Measurements from ENCODE around the gene AVPR1B.
A peak's percentile ranks its signal among the peaks of the same experiment; 100 is the strongest.

Gene AVPR1B

DNA sequence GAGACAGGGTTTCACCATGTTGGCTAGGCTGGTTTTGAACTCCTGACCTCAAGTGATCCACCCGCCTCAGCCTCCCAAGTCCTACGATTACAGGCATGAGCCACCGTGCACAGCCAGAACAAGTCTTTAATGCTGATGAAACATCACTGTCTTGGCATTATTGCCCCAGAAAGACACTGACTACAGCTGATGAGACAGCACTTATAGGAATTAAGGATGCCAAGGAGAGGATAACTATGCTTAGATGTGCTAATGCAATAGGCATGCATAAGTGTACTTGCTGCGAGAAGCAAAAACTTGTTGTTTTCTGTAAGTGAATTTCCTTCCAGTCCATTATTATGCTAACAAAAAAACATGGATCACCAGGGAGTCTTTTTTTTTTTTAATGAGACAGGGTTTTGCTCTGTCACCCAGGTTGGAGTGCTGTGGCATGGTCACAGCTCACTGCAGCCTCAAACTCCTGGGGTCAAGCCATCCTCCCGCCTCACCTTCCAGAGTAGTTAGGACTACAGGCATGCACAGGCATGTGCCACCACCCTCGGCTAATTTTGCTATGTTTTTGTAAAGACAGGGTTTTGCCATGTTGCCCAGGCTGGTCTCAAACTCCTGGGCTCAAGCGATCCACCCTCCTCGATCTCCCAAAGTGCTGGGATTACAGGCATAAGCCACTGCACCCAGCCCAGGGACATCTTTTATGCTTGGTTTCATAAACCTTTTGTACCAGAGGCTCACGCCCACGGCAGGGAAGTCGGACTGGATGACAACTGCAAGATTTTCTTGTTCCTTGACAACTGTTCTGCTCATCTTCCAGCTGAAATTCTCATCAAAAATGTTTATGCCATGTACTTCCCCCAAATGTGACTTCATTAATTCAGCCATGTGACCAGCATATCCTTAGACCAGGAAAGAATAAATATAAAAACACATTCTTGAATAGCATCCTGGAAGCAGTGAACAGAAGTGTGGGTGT, 41.1 kb downstream of the AVPR1B start:
- DNase-seq (ENCODE audit: low read depth): no peak
- TF ChIP-seq, protein P1, sequence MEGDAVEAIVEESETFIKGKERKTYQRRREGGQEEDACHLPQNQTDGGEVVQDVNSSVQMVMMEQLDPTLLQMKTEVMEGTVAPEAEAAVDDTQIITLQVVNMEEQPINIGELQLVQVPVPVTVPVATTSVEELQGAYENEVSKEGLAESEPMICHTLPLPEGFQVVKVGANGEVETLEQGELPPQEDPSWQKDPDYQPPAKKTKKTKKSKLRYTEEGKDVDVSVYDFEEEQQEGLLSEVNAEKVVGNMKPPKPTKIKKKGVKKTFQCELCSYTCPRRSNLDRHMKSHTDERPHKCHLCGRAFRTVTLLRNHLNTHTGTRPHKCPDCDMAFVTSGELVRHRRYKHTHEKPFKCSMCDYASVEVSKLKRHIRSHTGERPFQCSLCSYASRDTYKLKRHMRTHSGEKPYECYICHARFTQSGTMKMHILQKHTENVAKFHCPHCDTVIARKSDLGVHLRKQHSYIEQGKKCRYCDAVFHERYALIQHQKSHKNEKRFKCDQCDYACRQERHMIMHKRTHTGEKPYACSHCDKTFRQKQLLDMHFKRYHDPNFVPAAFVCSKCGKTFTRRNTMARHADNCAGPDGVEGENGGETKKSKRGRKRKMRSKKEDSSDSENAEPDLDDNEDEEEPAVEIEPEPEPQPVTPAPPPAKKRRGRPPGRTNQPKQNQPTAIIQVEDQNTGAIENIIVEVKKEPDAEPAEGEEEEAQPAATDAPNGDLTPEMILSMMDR (IDR thresholded peaks at IDR 0.05; ENCODE audit: low read depth, low read length, missing control alignments): no peak
- no peak overlapping the region for H3K4me3 ChIP-seq (ENCODE audit: low read depth, low read length)

GRCh38 chr1:206074839-206075238, 42.3 kb downstream of the AVPR1B start:
- TF ChIP-seq, protein P1 (IDR thresholded peaks at IDR 0.05; ENCODE audit: low read depth, low read length, missing control alignments): peak; percentile 18
- DNase-seq (ENCODE audit: low read depth): no peak
- no peak overlapping the region for H3K4me3 ChIP-seq (ENCODE audit: low read depth, low read length)

- TF ChIP-seq, protein P1 (IDR thresholded peaks at IDR 0.05; ENCODE audit: low read depth, low read length, missing control alignments): no peak
- no peak overlapping the region for H3K4me3 ChIP-seq (ENCODE audit: low read depth, low read length)
- DNase-seq (ENCODE audit: low read depth): no peak
These were observed 46.4 kb downstream of the AVPR1B start for GRCh38 chr1:206070627-206071304.

DNA sequence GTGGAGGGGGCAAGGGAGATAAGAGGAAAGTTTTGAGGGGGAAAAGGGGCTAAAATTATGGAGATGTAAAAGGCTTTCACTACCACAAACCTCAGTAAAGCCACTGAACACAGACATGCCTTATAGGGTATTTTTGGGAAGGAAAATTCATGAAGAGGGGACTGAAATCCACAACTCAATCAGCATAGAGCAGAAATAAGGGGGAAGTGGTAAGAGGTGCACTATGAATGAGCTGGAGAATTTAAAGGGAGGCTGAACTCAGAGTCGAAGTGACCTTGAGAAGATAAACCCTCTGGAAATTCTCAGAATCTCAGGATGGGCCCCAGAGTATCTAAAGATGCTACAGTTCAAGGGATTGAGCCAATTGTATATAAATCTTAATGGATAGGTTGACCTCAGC, 48.9 kb downstream of the AVPR1B start:
- H3K4me3 ChIP-seq (ENCODE audit: low read depth, low read length): no peak overlapping the region
- TF ChIP-seq, protein P1 (IDR thresholded peaks at IDR 0.05; ENCODE audit: low read depth, low read length, missing control alignments): no peak
- DNase-seq (ENCODE audit: low read depth): no peak

DNA sequence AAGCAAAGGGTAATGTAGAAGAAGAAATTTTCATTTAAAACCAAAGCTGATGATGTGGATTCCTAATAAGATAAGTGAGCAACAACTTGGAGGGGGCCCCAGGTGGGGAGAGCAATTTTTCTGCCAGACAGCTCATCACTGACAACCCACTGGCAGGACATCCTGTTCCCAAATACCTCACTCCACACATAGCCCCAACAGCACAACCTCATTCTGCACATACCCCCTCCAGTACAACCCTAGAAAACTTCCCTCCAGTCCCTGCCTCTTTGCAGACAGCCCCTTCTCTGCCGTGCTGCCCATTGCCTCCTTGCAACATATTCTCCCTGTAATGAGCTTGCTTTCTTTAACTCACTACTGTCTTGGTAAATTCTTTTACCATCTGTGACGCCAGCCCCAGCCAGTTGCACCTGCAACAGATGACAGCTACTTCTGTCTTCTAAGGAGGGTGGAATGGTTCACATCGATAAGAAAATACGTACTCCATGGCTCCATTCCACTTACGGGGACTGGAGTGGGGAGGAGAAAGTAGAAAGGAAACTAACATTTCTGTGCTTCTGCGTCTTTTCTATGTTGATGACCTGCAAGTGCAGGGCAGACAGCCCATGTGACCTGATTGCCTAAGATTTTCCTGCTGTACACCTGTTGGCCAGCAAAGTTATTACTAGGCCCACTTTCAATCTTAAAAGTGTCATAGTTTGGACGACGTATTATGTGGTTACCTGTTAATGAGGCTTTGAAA, 49.5 kb downstream of the AVPR1B start:
- no peak for DNase-seq (ENCODE audit: low read depth)
- no peak overlapping the region for H3K4me3 ChIP-seq (ENCODE audit: low read depth, low read length)
- TF ChIP-seq, protein P1 (IDR thresholded peaks at IDR 0.05; ENCODE audit: low read depth, low read length, missing control alignments): no peak

- peak; percentile 53 for DNase-seq (ENCODE audit: low read depth)
- TF ChIP-seq, protein P1 (IDR thresholded peaks at IDR 0.05; ENCODE audit: low read depth, low read length, missing control alignments): no peak
- no peak overlapping the region for H3K4me3 ChIP-seq (ENCODE audit: low read depth, low read length)
These were observed 50.6 kb downstream of the AVPR1B start for GRCh38 chr1:206066479-206067171.
